ENCODE measurements around the gene GABRA6. TPM values are rescaled to one million over a fixed set of nuclear protein-coding genes. Genes with fewer than 3 reads are reported as not detected.

Gene GABRA6
- total and polyA plus RNA-seq, 2 experiments from 2014 or later, result not detected

DNA sequence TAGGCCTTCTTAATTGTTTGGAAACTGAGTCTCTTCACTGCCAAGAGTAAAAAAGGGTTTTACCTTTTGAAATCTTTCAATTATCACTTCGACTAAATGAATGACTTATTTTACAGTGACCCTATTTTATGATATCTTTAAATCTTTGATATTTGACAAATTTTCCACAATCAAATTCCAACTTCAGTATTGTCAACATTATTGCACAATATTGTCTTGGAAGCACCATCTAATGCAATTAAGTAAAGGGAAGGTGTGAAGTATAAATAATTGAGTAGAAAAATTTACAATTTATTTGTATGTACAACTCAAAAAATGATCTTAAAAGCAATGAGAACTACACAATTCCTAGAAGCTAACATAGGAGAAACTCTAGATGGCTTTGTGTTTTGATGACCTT, 49.2 kb downstream of the GABRA6 start:
- Histone ChIP-seq H3K4me2 (no peak overlapping the region), H3K4me1 (ENCODE audit: insufficient read depth) (no peaks in the 10 kb centered on the region), H4K20me1 (replicated peaks; ENCODE audit: insufficient read depth) (no peaks in the 10 kb centered on the region), H3K27me3 (ENCODE audit: insufficient read depth) (no peaks in the 10 kb centered on the region), H3F3A (replicated peaks; ENCODE audit: low read depth) (no peaks in the 10 kb centered on the region), H3K79me2 (replicated peaks; ENCODE audit: insufficient read depth) (no peaks in the 10 kb centered on the region), H3K9me2 (ENCODE audit: insufficient read depth) (no peaks in the 10 kb centered on the region), H3K36me3 (ENCODE audit: insufficient read depth) (no peaks in the 10 kb centered on the region), H3K27ac (ENCODE audit: low read depth) (no peak overlapping the region), H2AFZ (no peak overlapping the region), H3K4me3 (no peak overlapping the region)
- Mint-ChIP-seq H3K27ac (no peak overlapping the region), H3K36me3 (ENCODE audit: low read depth) (no peaks in the 10 kb centered on the region), H3K4me3 (no peak overlapping the region), H3K4me1 (no peaks in the 10 kb centered on the region; the same call in 2 of the 3 replicates), H3K9me3 (no peaks in the 10 kb centered on the region; the same call in 2 of the 3 replicates), H3K27me3 (ENCODE audit: insufficient read depth, low read depth, poor library complexity) (no peaks in the 10 kb centered on the region)
- DNase-seq (ENCODE audit: low spot score) (no peak), ATAC-seq (no peak)
- TF ChIP-seq NANOG (IDR thresholded peaks at IDR 0.05; ENCODE audit: borderline replicate concordance) (no peak), STAT1 (IDR thresholded peaks at IDR 0.05; ENCODE audit: unreplicated experiment) (no peak), CREB1 (CRISPR knock-in tag; IDR thresholded peaks at IDR 0.05; ENCODE audit: low read depth) (no peak), ZNF114 (CRISPR knock-in tag; IDR thresholded peaks at IDR 0.05) (no peak), JUNB (IDR thresholded peaks at IDR 0.05; ENCODE audit: unreplicated experiment) (no peak), ZNF331 (CRISPR knock-in tag; IDR thresholded peaks at IDR 0.05; ENCODE audit: low read depth) (no peak), POLR2AphosphoS5 (IDR thresholded peaks at IDR 0.05; ENCODE audit: low read depth) (no peak), EZH2phosphoT487 (IDR thresholded peaks at IDR 0.05; ENCODE audit: unreplicated experiment) (no peak), REST (IDR thresholded peaks at IDR 0.05; ENCODE audit: unreplicated experiment) (no peak), EZH2 (IDR thresholded peaks at IDR 0.05; ENCODE audit: low read depth, unreplicated experiment) (no peak)
- TF ChIP-seq, protein P1, sequence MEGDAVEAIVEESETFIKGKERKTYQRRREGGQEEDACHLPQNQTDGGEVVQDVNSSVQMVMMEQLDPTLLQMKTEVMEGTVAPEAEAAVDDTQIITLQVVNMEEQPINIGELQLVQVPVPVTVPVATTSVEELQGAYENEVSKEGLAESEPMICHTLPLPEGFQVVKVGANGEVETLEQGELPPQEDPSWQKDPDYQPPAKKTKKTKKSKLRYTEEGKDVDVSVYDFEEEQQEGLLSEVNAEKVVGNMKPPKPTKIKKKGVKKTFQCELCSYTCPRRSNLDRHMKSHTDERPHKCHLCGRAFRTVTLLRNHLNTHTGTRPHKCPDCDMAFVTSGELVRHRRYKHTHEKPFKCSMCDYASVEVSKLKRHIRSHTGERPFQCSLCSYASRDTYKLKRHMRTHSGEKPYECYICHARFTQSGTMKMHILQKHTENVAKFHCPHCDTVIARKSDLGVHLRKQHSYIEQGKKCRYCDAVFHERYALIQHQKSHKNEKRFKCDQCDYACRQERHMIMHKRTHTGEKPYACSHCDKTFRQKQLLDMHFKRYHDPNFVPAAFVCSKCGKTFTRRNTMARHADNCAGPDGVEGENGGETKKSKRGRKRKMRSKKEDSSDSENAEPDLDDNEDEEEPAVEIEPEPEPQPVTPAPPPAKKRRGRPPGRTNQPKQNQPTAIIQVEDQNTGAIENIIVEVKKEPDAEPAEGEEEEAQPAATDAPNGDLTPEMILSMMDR (conservative IDR thresholded peaks at IDR 0.05; ENCODE audit: low read depth in 2 of 2), result no peak
- TF ChIP-seq, protein P2, sequence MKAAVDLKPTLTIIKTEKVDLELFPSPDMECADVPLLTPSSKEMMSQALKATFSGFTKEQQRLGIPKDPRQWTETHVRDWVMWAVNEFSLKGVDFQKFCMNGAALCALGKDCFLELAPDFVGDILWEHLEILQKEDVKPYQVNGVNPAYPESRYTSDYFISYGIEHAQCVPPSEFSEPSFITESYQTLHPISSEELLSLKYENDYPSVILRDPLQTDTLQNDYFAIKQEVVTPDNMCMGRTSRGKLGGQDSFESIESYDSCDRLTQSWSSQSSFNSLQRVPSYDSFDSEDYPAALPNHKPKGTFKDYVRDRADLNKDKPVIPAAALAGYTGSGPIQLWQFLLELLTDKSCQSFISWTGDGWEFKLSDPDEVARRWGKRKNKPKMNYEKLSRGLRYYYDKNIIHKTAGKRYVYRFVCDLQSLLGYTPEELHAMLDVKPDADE (IDR thresholded peaks at IDR 0.05), result no peak
- TF ChIP-seq, protein P3, sequence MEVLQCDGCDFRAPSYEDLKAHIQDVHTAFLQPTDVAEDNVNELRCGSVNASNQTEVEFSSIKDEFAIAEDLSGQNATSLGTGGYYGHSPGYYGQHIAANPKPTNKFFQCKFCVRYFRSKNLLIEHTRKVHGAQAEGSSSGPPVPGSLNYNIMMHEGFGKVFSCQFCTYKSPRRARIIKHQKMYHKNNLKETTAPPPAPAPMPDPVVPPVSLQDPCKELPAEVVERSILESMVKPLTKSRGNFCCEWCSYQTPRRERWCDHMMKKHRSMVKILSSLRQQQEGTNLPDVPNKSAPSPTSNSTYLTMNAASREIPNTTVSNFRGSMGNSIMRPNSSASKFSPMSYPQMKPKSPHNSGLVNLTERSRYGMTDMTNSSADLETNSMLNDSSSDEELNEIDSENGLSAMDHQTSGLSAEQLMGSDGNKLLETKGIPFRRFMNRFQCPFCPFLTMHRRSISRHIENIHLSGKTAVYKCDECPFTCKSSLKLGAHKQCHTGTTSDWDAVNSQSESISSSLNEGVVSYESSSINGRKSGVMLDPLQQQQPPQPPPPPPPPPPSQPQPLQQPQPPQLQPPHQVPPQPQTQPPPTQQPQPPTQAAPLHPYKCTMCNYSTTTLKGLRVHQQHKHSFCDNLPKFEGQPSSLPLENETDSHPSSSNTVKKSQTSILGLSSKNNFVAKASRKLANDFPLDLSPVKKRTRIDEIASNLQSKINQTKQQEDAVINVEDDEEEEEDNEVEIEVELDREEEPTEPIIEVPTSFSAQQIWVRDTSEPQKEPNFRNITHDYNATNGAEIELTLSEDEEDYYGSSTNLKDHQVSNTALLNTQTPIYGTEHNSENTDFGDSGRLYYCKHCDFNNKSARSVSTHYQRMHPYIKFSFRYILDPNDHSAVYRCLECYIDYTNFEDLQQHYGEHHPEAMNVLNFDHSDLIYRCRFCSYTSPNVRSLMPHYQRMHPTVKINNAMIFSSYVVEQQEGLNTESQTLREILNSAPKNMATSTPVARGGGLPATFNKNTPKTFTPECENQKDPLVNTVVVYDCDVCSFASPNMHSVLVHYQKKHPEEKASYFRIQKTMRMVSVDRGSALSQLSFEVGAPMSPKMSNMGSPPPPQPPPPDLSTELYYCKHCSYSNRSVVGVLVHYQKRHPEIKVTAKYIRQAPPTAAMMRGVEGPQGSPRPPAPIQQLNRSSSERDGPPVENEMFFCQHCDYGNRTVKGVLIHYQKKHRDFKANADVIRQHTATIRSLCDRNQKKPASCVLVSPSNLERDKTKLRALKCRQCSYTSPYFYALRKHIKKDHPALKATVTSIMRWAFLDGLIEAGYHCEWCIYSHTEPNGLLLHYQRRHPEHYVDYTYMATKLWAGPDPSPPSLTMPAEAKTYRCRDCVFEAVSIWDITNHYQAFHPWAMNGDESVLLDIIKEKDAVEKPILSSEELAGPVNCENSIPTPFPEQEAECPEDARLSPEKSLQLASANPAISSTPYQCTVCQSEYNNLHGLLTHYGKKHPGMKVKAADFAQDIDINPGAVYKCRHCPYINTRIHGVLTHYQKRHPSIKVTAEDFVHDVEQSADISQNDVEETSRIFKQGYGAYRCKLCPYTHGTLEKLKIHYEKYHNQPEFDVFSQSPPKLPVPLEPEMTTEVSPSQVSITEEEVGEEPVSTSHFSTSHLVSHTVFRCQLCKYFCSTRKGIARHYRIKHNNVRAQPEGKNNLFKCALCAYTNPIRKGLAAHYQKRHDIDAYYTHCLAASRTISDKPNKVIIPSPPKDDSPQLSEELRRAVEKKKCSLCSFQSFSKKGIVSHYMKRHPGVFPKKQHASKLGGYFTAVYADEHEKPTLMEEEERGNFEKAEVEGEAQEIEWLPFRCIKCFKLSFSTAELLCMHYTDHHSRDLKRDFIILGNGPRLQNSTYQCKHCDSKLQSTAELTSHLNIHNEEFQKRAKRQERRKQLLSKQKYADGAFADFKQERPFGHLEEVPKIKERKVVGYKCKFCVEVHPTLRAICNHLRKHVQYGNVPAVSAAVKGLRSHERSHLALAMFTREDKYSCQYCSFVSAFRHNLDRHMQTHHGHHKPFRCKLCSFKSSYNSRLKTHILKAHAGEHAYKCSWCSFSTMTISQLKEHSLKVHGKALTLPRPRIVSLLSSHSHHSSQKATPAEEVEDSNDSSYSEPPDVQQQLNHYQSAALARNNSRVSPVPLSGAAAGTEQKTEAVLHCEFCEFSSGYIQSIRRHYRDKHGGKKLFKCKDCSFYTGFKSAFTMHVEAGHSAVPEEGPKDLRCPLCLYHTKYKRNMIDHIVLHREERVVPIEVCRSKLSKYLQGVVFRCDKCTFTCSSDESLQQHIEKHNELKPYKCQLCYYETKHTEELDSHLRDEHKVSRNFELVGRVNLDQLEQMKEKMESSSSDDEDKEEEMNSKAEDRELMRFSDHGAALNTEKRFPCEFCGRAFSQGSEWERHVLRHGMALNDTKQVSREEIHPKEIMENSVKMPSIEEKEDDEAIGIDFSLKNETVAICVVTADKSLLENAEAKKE (CRISPR knock-in tag; IDR thresholded peaks at IDR 0.05), result no peak

Measured in GM23338 (cell line).